Measurements from ENCODE around the gene TEX19.

The TEX19 gene

GRCh38 chr17:82384051-82384729 lies 25.1 kb downstream of the TEX19 start:
- ChIA-PET CTCF (no interaction called here), POLR2A (interaction anchor here (0.8 kb wide), 2 partner anchors 14 to 135 kb away, joined by 3 read pairs; partner anchors contain the start of gene FOXK2)
- TF ChIP-seq SUZ12 (IDR thresholded peaks at IDR 0.05) (no peak), LEF1 (IDR thresholded peaks at IDR 0.05; ENCODE audit: borderline replicate concordance) (no peak), FOXM1 (IDR thresholded peaks at IDR 0.05; ENCODE audit: borderline replicate concordance) (no peak), FOXK2 (IDR thresholded peaks at IDR 0.05) (no peak), L3MBTL2 (conservative IDR thresholded peaks at IDR 0.05) (no peak), BHLHE40 (IDR thresholded peaks at IDR 0.05; ENCODE audit: borderline replicate concordance) (no peak), NFRKB (IDR thresholded peaks at IDR 0.05) (no peak), SP1 (IDR thresholded peaks at IDR 0.05) (no peak), ELF4 (IDR thresholded peaks at IDR 0.05) (no peak), HDGF (IDR thresholded peaks at IDR 0.05; ENCODE audit: borderline replicate concordance) (no peak), FOXA1 (IDR thresholded peaks at IDR 0.05) (no peak), ZNF384 (IDR thresholded peaks at IDR 0.05) (no peak), ARNT (IDR thresholded peaks at IDR 0.05) (no peak), PKNOX1 (IDR thresholded peaks at IDR 0.05) (no peak), TARDBP (IDR thresholded peaks at IDR 0.05) (no peak), CTBP1 (IDR thresholded peaks at IDR 0.05; ENCODE audit: borderline replicate concordance) (no peak)
- DNase-seq (ENCODE audit: extremely low spot score): no peak

- CTCF ChIA-PET: no interaction called here
- DNase-seq (ENCODE audit: extremely low spot score): no peak
- TF ChIP-seq FOXM1 (IDR thresholded peaks at IDR 0.05; ENCODE audit: borderline replicate concordance): no peak
- TF ChIP-seq LEF1 (IDR thresholded peaks at IDR 0.05; ENCODE audit: borderline replicate concordance): no peak
- POLR2A ChIA-PET: interaction anchor here (0.8 kb wide), 1 partner anchor 134 kb away, joined by 3 read pairs; the partner anchor contains the start of gene FOXK2
Observed at GRCh38 chr17:82384730-82385481, 25.9 kb downstream of the TEX19 start.

GRCh38 chr17:82385559-82386254 lies 26.7 kb downstream of the TEX19 start:
- POLR2A ChIA-PET: no interaction called here
- DNase-seq (ENCODE audit: extremely low spot score): no peak
- CTCF ChIA-PET: no interaction called here
- TF ChIP-seq HDGF (IDR thresholded peaks at IDR 0.05; ENCODE audit: borderline replicate concordance) (no peak), BHLHE40 (IDR thresholded peaks at IDR 0.05; ENCODE audit: borderline replicate concordance) (no peak), LEF1 (IDR thresholded peaks at IDR 0.05; ENCODE audit: borderline replicate concordance) (no peak), SP1 (IDR thresholded peaks at IDR 0.05) (no peak), TARDBP (IDR thresholded peaks at IDR 0.05) (no peak), PKNOX1 (IDR thresholded peaks at IDR 0.05) (no peak), L3MBTL2 (conservative IDR thresholded peaks at IDR 0.05) (no peak), FOXK2 (IDR thresholded peaks at IDR 0.05) (no peak), NFRKB (IDR thresholded peaks at IDR 0.05) (no peak), ARNT (IDR thresholded peaks at IDR 0.05) (no peak), ELF4 (IDR thresholded peaks at IDR 0.05) (no peak), ZNF384 (IDR thresholded peaks at IDR 0.05) (no peak)

GRCh38 chr17:82386255-82386831 lies 27.3 kb downstream of the TEX19 start:
- DNase-seq (ENCODE audit: extremely low spot score): no peak
- POLR2A ChIA-PET: no interaction called here
- CTCF ChIA-PET: no interaction called here
- TF ChIP-seq TARDBP (IDR thresholded peaks at IDR 0.05) (no peak), FOXA1 (IDR thresholded peaks at IDR 0.05) (no peak), BHLHE40 (IDR thresholded peaks at IDR 0.05; ENCODE audit: borderline replicate concordance) (no peak), SP1 (IDR thresholded peaks at IDR 0.05) (no peak), SUZ12 (IDR thresholded peaks at IDR 0.05) (no peak), L3MBTL2 (conservative IDR thresholded peaks at IDR 0.05) (no peak)

GRCh38 chr17:82386881-82387704 lies 28.0 kb downstream of the TEX19 start:
- ChIA-PET CTCF (no interaction called here), POLR2A (no interaction called here)
- DNase-seq (ENCODE audit: extremely low spot score): no peak
- no peak for TF ChIP-seq HDGF (IDR thresholded peaks at IDR 0.05; ENCODE audit: borderline replicate concordance)
- TF ChIP-seq TARDBP (IDR thresholded peaks at IDR 0.05): no peak
- no peak for TF ChIP-seq ARNT (IDR thresholded peaks at IDR 0.05)
- TF ChIP-seq CTBP1 (IDR thresholded peaks at IDR 0.05; ENCODE audit: borderline replicate concordance): no peak
- TF ChIP-seq ELF4 (IDR thresholded peaks at IDR 0.05): no peak
- no peak for TF ChIP-seq PKNOX1 (IDR thresholded peaks at IDR 0.05)

Measured in HEK293T (cell line).